Right forelimb (tissue), 1 donor: Measurements from ENCODE around the gene PCDH12.

Experiments used
- DNase-seq: peaks from one replicate; pipeline ENCODE4 v3.0.0-alpha.2; 2018

The PCDH12 gene

DNA sequence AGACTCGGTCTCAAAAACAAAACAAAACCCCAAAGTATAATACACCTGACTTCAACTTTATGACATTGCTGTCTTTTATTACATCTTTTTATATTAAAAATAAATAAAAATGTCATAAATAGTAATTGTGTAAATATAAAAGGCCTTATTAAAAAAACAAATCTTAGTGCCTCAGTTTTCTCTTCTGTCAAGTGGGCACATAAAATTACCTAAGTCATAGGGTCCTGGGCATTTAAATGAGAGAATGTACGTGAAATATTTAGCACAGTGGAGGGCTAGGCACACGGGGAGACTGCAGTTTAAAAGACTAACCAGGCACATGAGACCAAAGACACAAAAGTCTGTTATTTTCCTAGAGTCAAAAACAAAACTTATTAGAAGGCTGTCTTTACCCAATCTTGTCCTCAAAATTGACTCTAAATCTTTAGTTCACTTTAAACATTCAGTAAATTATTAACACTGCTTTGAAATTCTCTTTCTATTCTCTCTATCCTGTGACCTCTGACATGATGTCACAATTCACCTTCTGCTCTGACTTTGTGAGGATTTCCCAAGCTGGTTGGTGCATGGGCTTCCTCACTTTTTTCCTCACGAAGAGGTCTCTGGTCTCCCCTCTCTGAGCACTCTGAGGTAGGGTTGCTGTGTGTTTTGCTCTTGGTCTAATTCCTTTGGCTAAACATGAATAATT lies 8.4 kb upstream of the PCDH12 start:
- no peak for DNase-seq

DNA sequence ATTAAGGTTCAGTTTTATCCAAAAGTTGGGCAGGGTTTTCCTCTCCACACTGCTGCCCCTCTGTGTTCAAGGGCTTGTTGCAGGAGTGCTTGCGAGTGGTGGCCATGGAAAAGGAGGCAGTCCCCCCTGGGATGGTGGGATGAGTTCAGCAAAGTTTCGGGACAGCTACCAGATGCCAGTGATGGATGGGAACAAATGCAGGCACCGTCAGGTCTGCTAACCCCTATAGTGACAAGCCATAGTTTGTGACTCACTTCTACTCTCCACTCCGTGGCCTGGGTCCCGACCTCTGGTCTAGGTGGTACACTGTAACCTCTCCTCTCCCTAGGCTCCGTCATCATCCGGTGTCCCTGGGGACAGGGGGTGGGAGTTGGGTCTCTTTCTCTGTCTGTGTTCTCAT lies 7.1 kb upstream of the PCDH12 start:
- no peak for DNase-seq

DNA sequence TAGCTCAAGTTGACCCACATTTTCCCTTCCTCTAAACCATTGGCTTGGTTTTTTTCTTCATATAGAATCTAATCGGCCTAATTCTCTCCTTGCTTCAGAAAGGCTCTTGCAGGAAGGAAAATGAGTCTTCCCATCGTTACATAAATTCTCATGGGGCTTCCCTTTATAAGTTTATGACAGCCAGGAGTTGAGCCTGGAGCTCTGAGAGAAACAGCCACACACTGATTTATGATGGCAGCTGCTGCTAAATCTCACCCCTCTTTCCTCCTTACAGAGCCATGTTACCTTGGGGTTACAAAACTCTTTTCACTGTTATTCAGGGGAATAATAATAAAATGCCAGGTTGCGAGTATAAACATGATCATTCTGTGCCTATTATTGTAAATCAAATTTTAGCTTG lies 5.7 kb upstream of the PCDH12 start:
- DNase-seq: no peak

DNA sequence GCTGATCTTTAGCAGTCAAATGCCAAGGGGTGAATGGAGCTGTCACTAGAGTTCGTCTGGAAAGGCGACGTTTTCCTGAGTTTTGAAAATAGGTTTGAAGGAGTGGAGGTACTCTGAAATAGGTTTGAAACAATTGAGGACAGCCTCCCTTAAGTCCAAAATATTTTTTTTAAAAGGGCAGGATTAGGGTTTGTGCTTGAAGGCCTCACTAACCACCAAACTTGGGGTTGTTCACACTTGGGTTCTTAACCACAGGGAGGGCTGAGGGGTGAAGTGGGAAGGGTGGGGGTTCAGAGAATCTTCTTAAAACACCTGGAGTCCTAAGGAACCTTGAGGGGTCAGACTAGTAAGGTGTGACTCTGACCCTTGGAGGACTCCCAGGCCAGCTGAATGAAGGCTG lies 3.5 kb upstream of the PCDH12 start:
- no peak for DNase-seq

DNA sequence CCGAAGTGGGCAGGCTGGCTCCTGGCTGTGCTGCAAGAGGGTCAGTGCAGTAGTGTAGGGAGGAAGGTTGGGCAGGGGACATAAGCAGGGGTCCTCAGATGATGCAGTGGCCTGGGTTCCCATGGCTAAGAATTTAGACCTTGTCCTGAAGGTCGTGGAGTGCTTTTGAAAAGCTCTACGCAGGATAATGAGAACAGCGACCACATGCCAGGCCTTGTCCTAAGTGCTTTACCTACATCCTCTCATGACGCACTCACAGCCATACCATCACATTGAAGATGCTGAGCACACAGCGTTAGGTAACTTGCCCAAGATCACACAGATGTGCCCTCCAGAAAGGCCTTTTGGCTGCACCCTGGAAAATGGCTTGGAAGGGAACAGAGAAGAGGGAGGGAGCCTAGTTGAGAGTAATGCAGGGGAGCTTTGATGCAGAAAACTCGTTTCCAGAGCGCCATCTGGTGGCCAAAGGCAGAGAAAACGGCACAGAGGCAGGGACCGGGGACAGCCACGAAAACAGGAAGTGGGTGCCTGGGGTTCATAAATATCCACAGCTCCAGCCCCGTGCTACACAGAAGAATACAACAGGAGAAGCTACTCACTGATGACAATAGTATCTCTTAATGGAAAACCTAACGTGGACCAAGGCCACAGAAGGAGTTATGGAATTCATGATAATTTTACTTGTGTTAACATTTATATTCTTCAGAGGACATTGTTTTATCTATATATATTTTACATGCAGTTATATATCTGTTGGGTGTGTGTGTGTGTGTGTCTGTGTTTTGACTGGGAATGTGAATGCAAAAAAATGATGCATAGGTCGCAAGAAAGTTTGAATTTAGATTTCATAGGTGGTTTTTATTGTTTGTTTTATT lies 2.7 kb upstream of the PCDH12 start:
- DNase-seq: peak; percentile 92

DNA sequence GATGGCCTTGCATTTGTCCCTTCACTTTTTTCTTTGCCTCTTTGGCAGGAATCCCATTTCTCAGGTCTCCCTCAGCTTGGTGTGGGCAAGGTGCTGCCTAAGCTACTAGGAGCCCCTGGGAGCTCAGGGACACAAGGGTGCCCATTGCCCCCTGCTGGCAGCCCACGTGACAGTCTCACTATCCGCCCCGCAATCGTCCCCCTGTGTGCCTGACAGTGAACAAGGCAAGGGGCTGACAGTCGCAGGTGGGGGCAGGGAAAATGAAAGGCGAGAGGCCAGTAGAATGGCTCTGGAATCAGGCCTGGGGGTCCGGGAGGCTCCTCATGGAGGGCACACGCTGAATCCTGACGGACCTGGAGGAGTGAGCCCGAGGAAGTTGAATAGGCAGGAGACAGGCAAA lies 2.0 kb upstream of the PCDH12 start:
- no peak for DNase-seq

DNA sequence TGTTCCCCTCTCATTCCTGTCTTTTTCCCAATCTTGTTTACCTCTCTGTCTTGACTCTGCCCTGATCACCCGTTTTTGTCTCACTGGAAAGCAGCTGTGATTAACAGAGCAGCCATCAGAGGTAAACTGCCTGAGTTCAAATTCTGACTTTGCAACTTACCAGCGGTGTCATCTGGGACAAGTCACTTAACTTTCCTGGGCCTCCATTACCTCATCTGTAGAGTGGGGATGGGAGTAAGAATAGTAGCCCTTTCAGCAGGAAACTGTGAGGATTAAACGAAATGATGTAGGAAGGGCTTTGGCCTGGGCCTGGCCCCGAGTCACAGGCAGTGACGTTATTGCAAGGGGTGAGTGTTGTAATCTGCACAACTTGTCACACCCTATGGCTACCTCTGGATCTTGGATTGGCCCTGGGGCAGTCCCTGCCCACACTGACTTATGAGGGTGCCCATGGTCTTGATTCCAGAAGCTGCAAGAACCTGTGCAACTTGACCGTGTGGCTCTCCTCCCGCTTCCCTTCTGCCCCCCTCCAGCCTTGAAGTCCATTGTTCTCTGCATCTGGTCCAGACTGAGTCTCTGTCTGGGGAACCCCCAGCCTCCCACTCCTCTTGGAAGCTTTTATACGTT lies 657 bp upstream of the PCDH12 start:
- DNase-seq: no peak

DNA sequence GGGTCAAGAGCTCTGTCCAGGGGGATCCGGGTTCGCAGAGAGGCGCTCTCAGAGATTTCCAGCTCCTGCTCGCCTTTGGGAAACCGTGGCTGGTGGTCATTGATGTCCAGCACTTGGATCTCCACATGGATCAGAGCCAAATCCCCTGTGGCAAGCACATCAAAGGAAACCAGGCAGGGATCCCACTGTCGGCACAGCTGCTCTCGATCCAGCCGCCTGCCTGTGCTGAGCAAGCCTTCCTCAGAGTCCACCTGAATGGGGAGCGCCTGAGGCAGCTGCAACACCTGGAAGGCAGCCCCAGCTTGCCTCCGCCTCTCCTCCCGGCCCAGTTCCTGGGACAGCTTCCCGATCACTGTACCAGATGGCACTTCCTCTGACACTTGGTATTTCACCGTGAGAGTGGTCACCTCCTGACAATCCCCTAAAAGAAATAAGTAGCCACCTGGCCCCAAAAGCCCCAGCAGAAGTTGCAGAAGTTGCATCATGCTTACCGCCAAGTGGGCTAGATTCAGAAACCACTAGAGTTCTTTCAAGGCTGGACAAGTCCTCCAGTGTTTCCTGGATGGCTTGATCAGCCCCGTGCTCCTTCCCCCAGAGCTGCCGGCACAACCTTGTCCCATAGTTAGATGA lies 520 bp downstream of the PCDH12 start:
- DNase-seq: no peak

DNA sequence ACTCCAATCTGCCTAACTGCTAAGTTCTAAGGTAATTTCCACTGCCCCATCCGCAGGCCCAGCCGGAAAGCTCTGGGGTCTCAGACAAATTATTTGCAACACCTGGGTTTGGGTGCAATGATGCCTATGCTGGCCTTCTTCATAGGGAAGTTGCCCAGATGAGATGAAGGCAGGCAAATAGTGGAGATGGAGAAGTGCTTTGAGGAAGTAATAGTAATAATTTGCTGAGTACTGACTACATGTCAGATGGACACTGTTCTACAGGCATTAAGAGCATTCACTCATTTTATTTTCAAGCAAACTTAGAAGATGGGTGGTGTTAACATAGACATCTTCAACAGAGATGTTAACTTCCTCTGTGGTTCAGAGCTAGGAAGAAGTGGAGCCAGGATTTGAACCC lies 3.8 kb downstream of the PCDH12 start:
- DNase-seq: no peak

DNA sequence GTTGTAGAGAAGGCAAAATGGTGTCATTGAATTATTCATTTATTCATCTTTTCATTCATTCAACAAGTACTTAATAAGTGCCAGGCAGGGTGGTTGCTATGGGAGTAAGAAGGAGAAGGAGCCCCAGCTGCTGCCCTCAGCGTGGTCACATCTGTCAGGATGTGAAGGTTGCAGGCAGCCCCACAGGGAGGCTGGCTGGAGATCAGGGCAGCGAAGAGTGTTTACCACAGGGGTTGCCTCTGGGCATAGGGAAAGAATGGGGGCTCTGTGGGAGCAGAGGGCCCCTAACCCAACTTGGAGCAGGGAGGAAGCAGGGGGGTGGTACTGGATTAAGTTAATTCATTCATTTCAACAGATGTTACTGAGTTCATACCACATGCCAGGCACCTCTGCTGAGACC lies 6.0 kb downstream of the PCDH12 start:
- DNase-seq: no peak

DNA sequence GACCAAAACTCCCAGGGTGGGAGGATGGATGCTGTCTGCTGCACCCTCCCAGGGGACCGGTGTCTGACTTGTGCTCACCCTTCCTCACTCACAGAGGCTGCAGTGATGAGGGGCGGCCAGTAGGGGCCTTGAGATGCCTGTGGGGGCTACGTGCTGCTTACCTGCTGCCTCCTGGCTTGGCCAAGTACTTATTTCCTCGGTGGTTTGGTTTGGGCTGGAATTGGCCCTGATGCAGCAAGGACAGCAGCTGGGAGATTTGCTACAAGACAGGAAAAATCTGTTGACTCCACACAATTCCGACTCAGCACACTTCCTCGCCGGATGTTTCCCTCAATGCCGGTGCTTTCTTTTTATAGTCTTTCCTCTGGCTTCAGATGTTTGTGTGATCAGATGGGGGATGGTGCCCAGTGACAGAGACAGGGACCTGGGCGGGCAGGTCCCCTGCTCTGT lies 6.6 kb downstream of the PCDH12 start:
- DNase-seq: no peak

DNA sequence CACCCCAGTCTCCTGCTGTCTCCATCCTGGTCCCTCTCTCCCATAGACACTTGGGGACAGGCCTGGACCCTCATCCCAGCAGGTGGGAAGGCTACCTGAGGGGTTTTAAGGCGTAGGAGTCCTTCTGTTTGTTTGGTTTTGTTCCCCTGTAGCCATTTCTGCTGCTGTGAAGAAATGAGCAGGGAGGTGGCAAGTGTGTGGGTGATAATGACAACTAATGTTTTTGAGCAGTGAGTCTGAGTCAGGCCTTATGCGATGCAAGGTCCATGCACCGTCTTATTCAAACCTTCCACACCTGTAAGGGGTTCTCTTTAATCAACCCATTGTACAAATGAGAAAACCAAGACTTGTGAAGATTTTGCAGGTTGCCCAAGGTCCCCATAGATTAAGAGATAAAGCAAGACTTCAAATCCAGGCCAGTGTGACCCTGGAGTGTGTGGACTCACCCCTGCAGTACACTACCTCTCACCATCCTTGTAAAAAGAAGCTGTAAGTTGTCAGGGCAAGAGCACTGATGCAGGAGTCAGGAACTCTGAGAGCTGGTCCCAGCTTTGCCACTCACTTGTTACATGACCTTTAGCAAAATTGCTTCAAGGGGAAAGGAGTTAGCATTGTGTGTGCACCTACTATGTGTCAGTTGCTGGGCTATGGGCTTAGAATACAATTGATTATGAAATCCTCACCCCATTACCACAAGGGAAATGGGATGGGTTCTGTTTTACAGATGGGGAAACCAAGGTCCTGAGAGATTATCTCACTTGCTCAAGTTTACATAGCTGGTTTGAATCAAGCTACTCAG lies 7.6 kb downstream of the PCDH12 start:
- DNase-seq: no peak

DNA sequence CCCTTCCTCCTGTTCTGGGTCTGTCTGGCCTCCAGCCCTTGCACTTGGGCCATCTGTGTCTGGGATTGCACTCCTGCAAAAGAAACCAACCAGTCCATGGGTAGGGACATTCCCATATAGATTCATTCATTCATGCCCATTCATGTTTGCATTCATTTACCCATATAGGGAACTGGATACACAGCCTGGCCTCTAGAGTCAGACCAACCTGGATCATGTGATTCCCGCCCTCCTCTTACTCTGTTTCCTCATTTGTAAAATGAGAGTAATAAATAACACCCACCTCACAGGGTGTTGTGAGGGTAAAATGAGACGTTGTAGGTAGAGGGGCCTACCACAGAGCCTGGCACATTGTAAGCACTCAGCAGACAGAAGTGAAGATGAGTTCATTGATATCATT lies 8.5 kb downstream of the PCDH12 start:
- no peak for DNase-seq

DNA sequence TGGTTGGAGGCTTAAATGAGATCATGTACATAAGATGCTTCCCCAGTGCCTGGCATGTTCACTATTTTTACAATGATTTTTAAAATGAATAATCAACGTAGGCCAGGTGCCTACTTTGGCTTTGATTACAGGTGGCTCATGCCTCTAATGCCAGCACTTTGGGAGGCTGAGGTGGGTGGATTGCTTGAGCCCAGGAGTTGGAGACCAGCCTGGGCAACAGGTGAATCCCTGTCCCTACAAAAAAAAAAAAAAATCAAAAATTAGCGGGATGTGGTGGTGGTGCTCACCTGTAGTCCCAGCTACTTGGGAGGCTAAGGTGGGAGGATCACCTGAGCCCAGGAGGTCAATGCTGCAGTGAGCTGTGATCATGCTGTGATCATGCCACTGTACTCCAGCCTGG lies 9.2 kb downstream of the PCDH12 start:
- no peak for DNase-seq

DNA sequence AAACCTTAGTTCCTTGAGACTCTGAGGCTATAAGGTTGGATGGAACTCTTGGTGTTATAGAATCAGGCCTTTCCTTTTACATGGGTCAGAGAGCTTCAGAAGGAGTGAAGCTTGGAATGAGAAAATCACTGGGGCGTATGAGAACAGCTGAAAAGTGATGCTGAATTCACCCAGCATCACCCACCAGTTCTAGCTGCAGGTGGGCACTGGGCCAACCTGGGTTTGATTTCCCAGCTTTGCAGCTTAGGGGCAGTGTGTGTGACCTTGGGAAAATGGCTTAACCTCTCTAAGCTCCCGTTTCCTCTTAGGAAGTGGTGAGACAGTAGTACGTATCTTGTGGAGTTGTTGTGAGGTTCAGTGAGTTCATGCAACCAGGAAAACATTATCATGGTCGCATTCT lies 10.7 kb downstream of the PCDH12 start:
- DNase-seq: no peak

DNA sequence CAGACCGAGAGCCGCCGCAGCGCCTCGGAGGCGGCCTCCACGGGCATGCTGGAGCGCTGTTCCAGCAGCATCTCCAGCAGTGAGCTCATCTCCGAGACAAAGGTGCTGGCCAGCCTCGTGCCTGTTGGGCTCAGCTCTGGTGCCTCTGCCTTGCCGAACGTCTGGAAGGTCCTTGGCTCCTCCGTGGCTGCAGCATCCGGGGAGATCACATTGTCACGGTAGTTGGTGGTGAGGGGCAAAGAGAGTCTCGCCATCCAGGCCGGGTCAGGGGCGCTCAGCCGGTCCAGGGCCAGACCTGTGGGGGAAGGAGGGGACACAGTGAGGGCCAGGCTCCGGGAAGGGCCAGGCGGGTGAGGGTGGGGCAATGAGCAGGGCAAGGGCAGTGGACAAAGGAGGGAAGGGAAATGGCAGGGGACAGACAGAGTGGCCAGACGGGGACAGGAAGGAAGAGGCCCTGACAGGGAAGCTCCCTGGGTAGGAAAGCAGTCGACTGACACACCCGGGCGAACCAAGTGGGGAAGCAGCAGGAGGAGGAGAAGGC lies 12.4 kb downstream of the PCDH12 start:
- no peak for DNase-seq

DNA sequence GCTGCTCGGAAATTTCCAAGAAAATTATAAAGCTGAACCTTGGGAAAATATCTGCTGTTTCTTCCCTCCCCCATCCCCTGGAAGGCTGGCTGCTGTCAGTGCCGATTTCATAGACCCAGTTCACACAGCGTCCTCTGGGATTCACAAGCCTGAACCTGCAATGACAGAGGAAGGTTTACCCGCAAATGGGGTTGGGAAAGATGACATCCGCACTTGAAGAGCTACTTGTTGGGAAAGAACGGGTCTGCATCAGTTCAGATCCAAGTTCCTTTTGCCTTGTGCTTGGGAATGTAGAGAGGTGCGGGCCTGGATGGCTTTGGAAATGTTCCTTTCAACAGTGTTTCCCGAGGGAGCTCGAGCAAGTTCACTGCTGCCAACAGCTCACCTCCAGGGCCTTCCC lies 13.9 kb downstream of the PCDH12 start:
- DNase-seq: no peak

DNA sequence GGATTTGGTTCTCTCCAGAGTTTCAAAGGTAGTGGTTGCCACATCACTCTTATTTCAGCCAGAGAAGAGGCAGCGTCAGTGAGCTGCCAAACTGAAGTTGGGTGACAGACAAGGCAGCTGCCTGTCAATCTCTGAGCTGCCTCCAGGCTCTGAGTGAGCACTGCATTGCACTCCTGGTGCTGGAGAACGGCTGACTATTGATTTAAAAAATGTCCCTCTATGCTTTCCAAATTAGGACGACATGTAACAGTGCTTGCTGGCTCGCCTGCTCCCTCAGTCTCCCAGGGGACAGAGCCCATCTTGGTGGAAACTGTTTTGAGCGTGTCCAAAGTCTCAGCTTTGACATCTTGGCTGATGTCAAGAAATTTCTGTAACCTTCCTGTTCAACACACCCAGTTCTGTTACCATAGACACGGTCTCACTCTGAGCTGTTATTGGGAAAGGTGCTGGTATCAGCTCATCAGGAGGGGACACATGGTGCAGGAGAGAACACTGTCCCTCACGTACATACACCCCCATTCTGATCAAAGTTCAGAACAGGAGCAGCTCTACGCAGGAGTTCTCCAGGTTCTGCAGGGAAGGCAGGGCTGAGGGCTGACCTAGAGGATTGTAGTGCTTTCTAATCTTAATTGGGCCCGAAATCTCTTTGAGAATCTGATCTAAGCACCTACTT lies 15.7 kb downstream of the PCDH12 start:
- DNase-seq: no peak

DNA sequence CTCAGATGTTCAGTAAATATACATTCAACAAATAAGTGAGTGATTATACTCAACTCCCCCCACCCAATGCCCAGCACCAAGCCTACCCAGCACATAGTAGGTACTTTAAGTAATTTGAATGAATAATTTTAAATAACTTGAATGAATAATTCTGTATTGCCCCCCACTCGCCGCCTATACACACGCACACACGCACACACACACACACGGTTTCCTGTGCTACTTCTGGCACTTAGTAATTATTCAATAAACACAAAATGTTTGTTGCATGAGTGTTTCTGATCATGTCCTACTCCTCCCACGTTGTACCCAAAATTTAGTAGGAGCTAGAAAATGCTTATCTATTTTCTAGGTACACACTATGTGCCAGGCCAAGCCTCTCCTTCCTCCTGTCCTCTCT lies 16.2 kb downstream of the PCDH12 start:
- no peak for DNase-seq

DNA sequence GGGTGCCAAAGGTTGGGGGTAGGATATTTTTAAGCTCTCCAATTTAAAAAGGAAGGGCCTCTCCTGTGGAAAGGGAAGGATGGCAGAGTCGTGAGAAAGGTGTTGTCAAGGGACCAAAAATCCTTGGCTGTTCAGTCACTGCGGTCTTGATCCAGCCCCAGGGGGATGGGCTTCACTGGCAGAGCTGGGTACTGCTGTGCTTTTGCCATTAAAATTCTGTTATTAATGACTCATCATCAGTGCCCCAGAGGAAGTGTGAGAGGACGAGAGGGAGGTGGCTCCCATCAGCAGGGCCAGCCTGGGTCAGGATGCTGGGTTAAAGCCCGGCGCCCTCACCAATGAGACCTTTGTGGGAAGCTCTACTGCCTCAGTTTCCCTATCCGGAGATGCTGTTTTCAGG lies 16.7 kb downstream of the PCDH12 start:
- DNase-seq: no peak

DNA sequence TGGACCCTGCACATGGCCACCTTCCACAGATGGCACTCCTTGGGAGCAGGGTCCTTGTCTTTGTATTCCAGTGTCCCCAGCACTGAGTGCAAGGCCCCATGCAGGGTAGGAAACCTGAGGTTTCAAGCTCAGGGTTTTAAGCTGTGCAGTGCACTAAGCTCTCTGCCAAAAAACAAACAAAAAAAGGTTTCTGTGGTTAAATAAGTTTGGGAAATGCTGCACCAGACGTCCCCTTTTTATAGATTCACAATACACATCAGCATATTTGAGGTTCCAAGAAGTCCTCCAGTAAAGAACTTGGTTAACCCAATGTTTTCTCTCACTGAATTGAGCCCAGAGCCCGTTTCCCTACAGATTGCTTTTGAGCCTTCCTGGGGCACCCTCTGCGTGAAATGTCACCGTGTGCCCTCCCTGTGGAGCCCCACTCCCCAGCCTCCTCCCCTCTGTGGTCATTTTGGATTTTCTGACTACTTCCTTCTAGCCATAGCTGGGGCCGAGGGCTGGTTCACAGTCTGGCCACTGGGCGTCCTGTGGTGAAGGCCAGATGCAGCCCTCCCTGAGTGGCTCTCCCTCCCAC lies 17.2 kb downstream of the PCDH12 start:
- DNase-seq: no peak
